GM12878 (cell line): ENCODE results near the gene MYL12B. TPM values are rescaled to one million over a fixed set of nuclear protein-coding genes. Genes with fewer than 3 reads are reported as not detected.

Experiments
- ATAC-seq: fragments of 200-7000 bp; cut with Tn5 transposase; 3 replicates; pipeline ENCODE4 v1.9.1; 2020; ENCODE audit warnings: mild to moderate bottlenecking, moderate library complexity
- BruUV-seq: library from RNA; stranded (reverse); fragments of 400-500 nt; replicated peaks from 2 replicates; lab custom pipeline; 2021; lab: Mats Ljungman, UMichigan
- CTCF ChIA-PET: fragments of 300-600 bp; sonication (Branson Sonifier 250); formaldehyde crosslinking; extraction: SDS; loops from one replicate; lab custom pipeline; 2021; ENCODE audit warnings: inconsistent platforms; lab: Yijun Ruan, JAX
- POLR2A ChIA-PET: fragments of 350-600 bp; formaldehyde crosslinking; extraction: SDS; loops from one replicate; lab custom pipeline; 2021; ENCODE audit warnings: inconsistent platforms; lab: Charles Lee
- RAD21 ChIA-PET: fragments of 300-600 bp; sonication (Branson Sonifier 250); formaldehyde crosslinking; loops from one replicate; lab custom pipeline; 2023; ENCODE audit warnings: antibody characterized with exemption; ENCODE audit not compliant: unreplicated experiment; lab: Charles Lee
- SMC1A ChIA-PET: fragments of 300-600 bp; sonication (Branson Sonifier 250); formaldehyde crosslinking; loops from one replicate; lab custom pipeline; 2023; ENCODE audit not compliant: unreplicated experiment, uncharacterized antibody; lab: Charles Lee
- DNase-seq: peaks from one replicate; pipeline ENCODE4 v3.0.0-alpha.2; 2011; ENCODE audit warnings: low read depth, low spot score
- FAIRE-seq: peaks from 3 replicates; lab custom pipeline; 2011; peaks lifted over from hg19 to GRCh38; lab: Jason Lieb, UNC
- H2AFZ ChIP-seq: 2 replicates; pipeline ENCODE4 v1.6.0; 2011; ENCODE audit warnings: low read depth, low read length, control low read depth; ENCODE audit not compliant: control insufficient read depth
- H3K27ac ChIP-seq: 2 replicates; pipeline ENCODE4 v1.5.1; 2011; ENCODE audit warnings: control low read depth; ENCODE audit not compliant: control insufficient read depth, insufficient read depth
- H3K27me3 ChIP-seq, 2 experiments: replicated peaks in 1 of 2; 2 replicates each; pipeline versions ENCODE4 v1.6.0 to v1.6.1; 2011; ENCODE audit warnings: low read length in 1 of 2; ENCODE audit not compliant: control insufficient read depth in 2 of 2, insufficient read depth in 2 of 2
- H3K36me3 ChIP-seq, 2 experiments: 2 replicates each; pipeline ENCODE4 v1.5.1; 2011; ENCODE audit warnings: low read length in 1 of 2; ENCODE audit not compliant: control insufficient read depth in 2 of 2, insufficient read depth in 2 of 2
- H3K4me1 ChIP-seq: 2 replicates; pipeline ENCODE4 v1.6.1; 2011; ENCODE audit warnings: mild to moderate bottlenecking, low read length, moderate library complexity, mixed read lengths; ENCODE audit not compliant: control insufficient read depth, insufficient read depth
- H3K4me2 ChIP-seq: 2 replicates; pipeline ENCODE4 v1.6.0; 2011; ENCODE audit warnings: control low read depth; ENCODE audit not compliant: control insufficient read depth, insufficient read depth
- H3K4me3 ChIP-seq: fragments of 200-600 bp; sonication (generic); 2 replicates; pipeline ENCODE4 v1.5.1; 2016
- H3K79me2 ChIP-seq: 2 replicates; pipeline ENCODE4 v1.6.0; 2011; ENCODE audit warnings: low read length; ENCODE audit not compliant: control insufficient read depth, insufficient read depth
- H3K9ac ChIP-seq: 2 replicates; pipeline ENCODE4 v1.8.0; 2011; ENCODE audit warnings: low read length, control low read depth, mixed read lengths; ENCODE audit not compliant: control insufficient read depth, insufficient read depth
- H3K9me3 ChIP-seq: replicated peaks from 3 replicates; pipeline ENCODE4 v1.5.1; 2011; ENCODE audit warnings: mild to moderate bottlenecking, low read length; ENCODE audit not compliant: control insufficient read depth, insufficient read depth
- H4K20me1 ChIP-seq: 2 replicates; pipeline ENCODE4 v1.6.0; 2011; ENCODE audit not compliant: control insufficient read depth, insufficient read depth
- CBX3 ChIP-seq: fragments of 200-600 bp; sonication (generic); IDR thresholded peaks from 2 replicates; pipeline ENCODE4 v1.6.1; 2016; ENCODE audit warnings: low read depth, borderline replicate concordance
- whole genome bisulfite sequencing: methylation state at CpG from one replicate; pipeline ENCODE4 v1.1.6; 2016; ENCODE audit warnings: low lambda C conversion rate; ENCODE audit not compliant: insufficient replicate concordance, insufficient coverage; ENCODE audit errors: missing lambda C conversion rate; 5-methylcytosine and 5-hydroxymethylcytosine counted together
- in situ Hi-C: fragments of 300-500 bp; cut with MboI; formaldehyde crosslinking; loops from 9 replicates; pipeline ENCODE4 v1.14.3; 2018; ENCODE audit warnings: mixed read lengths
- intact Hi-C: fragments of 100-400 bp; cut with micrococcal nuclease; formaldehyde crosslinking; loops from one replicate; pipeline ENCODE4 v1.14.2; 2022; ENCODE audit not compliant: unreplicated experiment
- polyA plus RNA-seq, 11 experiments: library from polyadenylated mRNA; depleted of rRNA in 4 of 11; unstranded in 6 of 11; stranded (reverse) in 5 of 11; fragments of >200 nt; fragmentation: Nextera tagmentation in 4 of 11; fragmentation: Illumina TruSeq in 1 of 11; extraction: Ambion mirVana in 4 of 11; extraction: Trizol in 1 of 11; gene quantifications; 1 replicate in 1 of 11; 2 replicates in 10 of 11; pipeline versions ENCODE4 v1.2.1 to v1.2.3, GENCODE V29; 2011 to 2016; ENCODE audit warnings: inconsistent platforms in 2 of 11, missing spikeins in 2 of 11, low read depth in 1 of 11
- total RNA-seq, 4 experiments: library from RNA; depleted of rRNA in 3 of 4; stranded (reverse); fragments of >200 nt in 3 of 4; fragmentation: Illumina TruSeq in 1 of 4; extraction: Trizol in 1 of 4; gene quantifications; 2 replicates each; pipeline versions ENCODE4 v1.2.1 to v1.2.3, GENCODE V29; 2013 to 2021
- TF ChIP-seq, protein P1 (sequence below): fragments of 450-650 bp; IDR thresholded peaks from 2 replicates; pipeline ENCODE4 v1.6.1; 2017; ENCODE audit warnings: mild to moderate bottlenecking, low read depth, inconsistent platforms; ENCODE audit not compliant: poor library complexity, severe bottlenecking

MYL12B gene
- total and polyA plus RNA-seq, 10 of the 15 experiments (the other 5 are each of a cell fraction or from before 2014, with no cell fraction given), result 179 to 739 (median 400) TPM

DNA sequence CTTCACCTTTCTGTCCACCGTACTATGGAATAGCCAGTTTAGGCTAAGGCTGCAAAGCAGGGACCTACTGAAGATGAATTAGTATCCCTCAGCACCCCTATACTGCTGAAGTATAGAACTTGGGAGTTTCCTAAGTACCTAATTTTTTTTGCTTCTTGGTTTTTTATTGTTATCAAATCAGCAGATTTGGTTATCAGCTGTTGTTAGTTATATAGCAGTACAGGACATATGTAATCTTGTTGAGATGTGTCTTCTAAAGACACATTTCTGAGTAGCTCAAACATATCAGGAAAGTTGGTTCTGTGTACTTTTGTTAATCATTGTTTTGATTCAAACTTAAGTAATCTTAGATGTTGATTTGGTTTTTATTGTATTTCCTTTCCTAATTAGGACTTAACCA lies 9.1 kb upstream of the MYL12B start (continued):
- TF ChIP-seq, protein P1, sequence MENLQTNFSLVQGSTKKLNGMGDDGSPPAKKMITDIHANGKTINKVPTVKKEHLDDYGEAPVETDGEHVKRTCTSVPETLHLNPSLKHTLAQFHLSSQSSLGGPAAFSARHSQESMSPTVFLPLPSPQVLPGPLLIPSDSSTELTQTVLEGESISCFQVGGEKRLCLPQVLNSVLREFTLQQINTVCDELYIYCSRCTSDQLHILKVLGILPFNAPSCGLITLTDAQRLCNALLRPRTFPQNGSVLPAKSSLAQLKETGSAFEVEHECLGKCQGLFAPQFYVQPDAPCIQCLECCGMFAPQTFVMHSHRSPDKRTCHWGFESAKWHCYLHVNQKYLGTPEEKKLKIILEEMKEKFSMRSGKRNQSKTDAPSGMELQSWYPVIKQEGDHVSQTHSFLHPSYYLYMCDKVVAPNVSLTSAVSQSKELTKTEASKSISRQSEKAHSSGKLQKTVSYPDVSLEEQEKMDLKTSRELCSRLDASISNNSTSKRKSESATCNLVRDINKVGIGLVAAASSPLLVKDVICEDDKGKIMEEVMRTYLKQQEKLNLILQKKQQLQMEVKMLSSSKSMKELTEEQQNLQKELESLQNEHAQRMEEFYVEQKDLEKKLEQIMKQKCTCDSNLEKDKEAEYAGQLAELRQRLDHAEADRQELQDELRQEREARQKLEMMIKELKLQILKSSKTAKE, result no peak
- TF ChIP-seq, all 136 proteins: peak for 0

DNA sequence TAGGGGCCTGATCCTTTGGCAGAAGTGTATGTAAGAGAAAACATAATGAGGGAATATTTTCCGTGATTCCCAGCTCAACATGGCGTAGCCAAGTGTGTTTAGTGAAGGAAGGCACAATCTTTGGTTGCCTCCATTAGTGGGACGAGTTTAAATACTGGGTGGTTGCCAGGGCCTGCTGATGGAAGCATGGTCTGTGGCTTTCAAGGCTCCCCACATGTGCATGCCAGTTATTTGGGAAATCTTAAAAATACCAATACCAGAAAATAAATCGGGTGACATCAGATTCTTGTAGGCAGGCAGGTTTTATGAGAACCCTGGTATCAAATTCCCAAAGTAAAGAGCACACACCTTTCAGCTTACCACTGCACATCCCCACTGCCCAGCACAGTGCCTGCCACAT lies 7.2 kb upstream of the MYL12B start:
- WGBS, result 94% methylated on average over 4 of the region's 4 CpGs
- Histone ChIP-seq H3K4me3 (no peak overlapping the region), H4K20me1 (peaks cover 7% of the 10 kb centered on the region; the same call in 1 of the 2 replicates), H3K36me3 (peaks cover 0 to 42% of the 10 kb centered on the region in 2 experiments), H2AFZ (no peak overlapping the region), H3K27ac (0 out of 2 replicates have a peak overlapping the region, but pooled peaks have one; percentile 10), H3K9ac (no peak overlapping the region), H3K27me3 (no peaks in the 10 kb centered on the region), H3K4me2 (peak overlapping the region; percentile 38; the same call in 1 of the 2 replicates), H3K4me1 (peaks cover 31% of the 10 kb centered on the region), H3K79me2 (peaks cover 56% of the 10 kb centered on the region), H3K9me3 (no peaks in the 10 kb centered on the region)
- ChIA-PET POLR2A (interaction anchor here (0.5 to 1.0 kb wide), 3 partner anchors 9 to 297 kb away, joined by 3 to 5 read pairs (median 3); no protein-coding TSS in a partner anchor), RAD21 (interaction anchor here (1.2 to 3.1 kb wide), 5 partner anchors 8 to 340 kb away, joined by 3 to 23 read pairs (median 8); partner anchors contain the start of gene MYL12A), CTCF (interaction anchor here (0.8 to 3.1 kb wide), 3 partner anchors 9 to 199 kb away, joined by 3 to 10 read pairs (median 3); no protein-coding TSS in a partner anchor), SMC1A (interaction anchor here (0.9 to 12.1 kb wide), 6 partner anchors 7 to 272 kb away, joined by 3 to 105 read pairs (median 5); partner anchors contain the start of gene MYL12A)
- BruUV-seq, result no TSS peak
- no peak for DNase-seq
- intact Hi-C loops, result no loop called here
- no peak for TF ChIP-seq CBX3
- no peak for ATAC-seq
- in situ Hi-C loops, result loop anchor here (25.0 kb wide), 1 partner anchor 1008 kb away; no protein-coding TSS in a partner anchor
- peak; percentile 13 for FAIRE-seq
